ENCODE measurements around the gene KRTAP4-12.

GRCh38 chr17:41151525-41151924 lies 27.5 kb upstream of the KRTAP4-12 start:
- no peak for TF ChIP-seq CTCF (IDR thresholded peaks at IDR 0.05)
- no peak for TF ChIP-seq POLR2A (IDR thresholded peaks at IDR 0.05)
